ENCODE data around the gene ZSCAN18. TPM values are rescaled to one million over a fixed set of nuclear protein-coding genes. Genes with fewer than 3 reads are reported as not detected.

ZSCAN18 gene
- total RNA-seq, 2 donors from 2014 or later = 48.3 to 65.7 TPM

GRCh38 chr19:58046856-58047255, 51.2 kb downstream of the ZSCAN18 start:
- Histone ChIP-seq H3K4me1 (no peaks in the 10 kb centered on the region), H3K27ac (no peak overlapping the region), H3K36me3 (no peaks in the 10 kb centered on the region), H3K4me3 (no peak overlapping the region), H3K9me3 (peaks cover 0 to 68% of the 10 kb centered on the region in 2 donors), H3K27me3 (no peaks in the 10 kb centered on the region)
- DNase-seq (ENCODE audit: low spot score) = no peak
- no peak for TF ChIP-seq CTCF (IDR thresholded peaks at IDR 0.05)

- no peaks in the 10 kb centered on the region for H3K27me3 ChIP-seq
- H3K27ac ChIP-seq = no peak overlapping the region
- H3K4me1 ChIP-seq = no peaks in the 10 kb centered on the region
- TF ChIP-seq CTCF (IDR thresholded peaks at IDR 0.05) = no peak
- H3K36me3 ChIP-seq = no peaks in the 10 kb centered on the region
- H3K9me3 ChIP-seq = peaks cover 0 to 68% of the 10 kb centered on the region in 2 donors
- DNase-seq (ENCODE audit: low spot score) = no peak
- no peak overlapping the region for H3K4me3 ChIP-seq
Measured at GRCh38 chr19:58045411-58046050, 52.5 kb downstream of the ZSCAN18 start.

- Histone ChIP-seq H3K4me3 (no peak overlapping the region), H3K27me3 (no peaks in the 10 kb centered on the region), H3K36me3 (no peaks in the 10 kb centered on the region), H3K4me1 (no peaks in the 10 kb centered on the region), H3K9me3 (peaks cover 0 to 70% of the 10 kb centered on the region in 2 donors), H3K27ac (no peak overlapping the region)
- DNase-seq (ENCODE audit: low spot score) = no peak
- no peak for TF ChIP-seq CTCF (IDR thresholded peaks at IDR 0.05)
Measured at GRCh38 chr19:58044886-58045285, 53.1 kb downstream of the ZSCAN18 start.

GRCh38 chr19:58044391-58044790, 53.6 kb downstream of the ZSCAN18 start:
- Histone ChIP-seq H3K27ac (no peak overlapping the region), H3K36me3 (no peaks in the 10 kb centered on the region), H3K4me1 (no peaks in the 10 kb centered on the region), H3K27me3 (no peaks in the 10 kb centered on the region), H3K9me3 (peaks cover 0 to 67% of the 10 kb centered on the region in 2 donors), H3K4me3 (no peak overlapping the region)
- DNase-seq (ENCODE audit: low spot score) = no peak
- no peak for TF ChIP-seq CTCF (IDR thresholded peaks at IDR 0.05)

GRCh38 chr19:58042495-58043340, 55.3 kb downstream of the ZSCAN18 start:
- no peaks in the 10 kb centered on the region for H3K27me3 ChIP-seq

More at GRCh38 chr19:58042495-58043340, 55.3 kb downstream of the ZSCAN18 start:
- peak in 1 of 2 donors; percentile 10 for TF ChIP-seq CTCF (IDR thresholded peaks at IDR 0.05)
- DNase-seq (ENCODE audit: low spot score) = no peak
- H3K4me3 ChIP-seq = no peak overlapping the region
- peaks cover 0 to 57% of the 10 kb centered on the region in 2 donors for H3K9me3 ChIP-seq
- no peak overlapping the region for H3K27ac ChIP-seq
- no peaks in the 10 kb centered on the region for H3K36me3 ChIP-seq
- H3K4me1 ChIP-seq = no peaks in the 10 kb centered on the region
